MM.1S (cell line): ENCODE results near the gene EXOSC9.

Source experiments
- DNase-seq: peaks from one replicate; pipeline ENCODE4 v3.0.0-alpha.2; 2015
- H2AFZ ChIP-seq: fragments of 300-600 bp; sonication (generic); 2 replicates; pipeline ENCODE4 v1.6.0; 2016; ENCODE audit warnings: antibody characterized with exemption, low read length
- H3F3A ChIP-seq: fragments of 300-600 bp; sonication (generic); 2 replicates; pipeline ENCODE4 v1.6.1; 2016; ENCODE audit warnings: mild to moderate bottlenecking, antibody characterized with exemption, low read length, moderate library complexity, mixed read lengths; ENCODE audit not compliant: insufficient read depth
- H3K27ac ChIP-seq: fragments of 300-600 bp; sonication (generic); 2 replicates; pipeline ENCODE4 v1.5.1; 2016; ENCODE audit warnings: mild to moderate bottlenecking, low read length
- H3K27me3 ChIP-seq: fragments of 300-600 bp; sonication (generic); replicated peaks from 2 replicates; pipeline ENCODE4 v1.6.0; 2016; ENCODE audit warnings: low read length; ENCODE audit not compliant: insufficient read depth
- H3K36me3 ChIP-seq: fragments of 300-600 bp; sonication (generic); replicated peaks from 2 replicates; pipeline ENCODE4 v1.6.1; 2016; ENCODE audit warnings: mild to moderate bottlenecking, low read length, mixed read lengths; ENCODE audit not compliant: insufficient read depth
- H3K4me1 ChIP-seq: fragments of 300-600 bp; sonication (generic); 2 replicates; pipeline ENCODE4 v1.6.1; 2016; ENCODE audit warnings: low read length, mixed read lengths
- H3K4me2 ChIP-seq: fragments of 300-600 bp; sonication (generic); 2 replicates; pipeline ENCODE4 v1.6.0; 2016; ENCODE audit warnings: low read depth, low read length
- H3K4me3 ChIP-seq: fragments of 300-600 bp; sonication (generic); 2 replicates; pipeline ENCODE4 v1.5.1; 2016; ENCODE audit warnings: low read length, mixed read lengths
- H3K79me2 ChIP-seq: fragments of 300-600 bp; sonication (generic); 2 replicates; pipeline ENCODE4 v1.6.1; 2016; ENCODE audit warnings: mixed run types, low read length, mixed read lengths
- H3K9ac ChIP-seq: fragments of 300-600 bp; sonication (generic); 2 replicates; pipeline ENCODE4 v1.6.1; 2016; ENCODE audit warnings: low read length, mixed read lengths
- H3K9me2 ChIP-seq: fragments of 300-600 bp; sonication (generic); replicated peaks from 2 replicates; pipeline ENCODE4 v1.6.1; 2016; ENCODE audit warnings: mild to moderate bottlenecking, low read length, mixed read lengths; ENCODE audit not compliant: insufficient read depth
- H3K9me3 ChIP-seq: fragments of 300-600 bp; sonication (generic); replicated peaks from 2 replicates; pipeline ENCODE4 v1.6.1; 2016; ENCODE audit warnings: mild to moderate bottlenecking, low read length, mixed read lengths; ENCODE audit not compliant: insufficient read depth
- H4K20me1 ChIP-seq: fragments of 300-600 bp; sonication (generic); 2 replicates; pipeline ENCODE4 v1.6.1; 2016; ENCODE audit warnings: mild to moderate bottlenecking, low read length, moderate library complexity, mixed read lengths; ENCODE audit not compliant: insufficient read depth
- EZH2 ChIP-seq: fragments of 300-600 bp; sonication (generic); optimal IDR thresholded peaks from 2 replicates; pipeline ENCODE3; 2017; ENCODE audit warnings: low read depth, mild to moderate bottlenecking, antibody characterized with exemption, low read length, mixed read lengths
- EZH2phosphoT487 ChIP-seq: fragments of 300-600 bp; sonication (generic); IDR thresholded peaks from 2 replicates; pipeline ENCODE4 v1.6.1; 2018; ENCODE audit warnings: antibody characterized with exemption, low read length
- TF ChIP-seq, protein P1 (sequence below): fragments of 300-600 bp; sonication (generic); IDR thresholded peaks from 2 replicates; pipeline ENCODE4 v1.5.1; 2016; ENCODE audit warnings: antibody characterized with exemption, low read length, mixed read lengths

Gene EXOSC9

DNA sequence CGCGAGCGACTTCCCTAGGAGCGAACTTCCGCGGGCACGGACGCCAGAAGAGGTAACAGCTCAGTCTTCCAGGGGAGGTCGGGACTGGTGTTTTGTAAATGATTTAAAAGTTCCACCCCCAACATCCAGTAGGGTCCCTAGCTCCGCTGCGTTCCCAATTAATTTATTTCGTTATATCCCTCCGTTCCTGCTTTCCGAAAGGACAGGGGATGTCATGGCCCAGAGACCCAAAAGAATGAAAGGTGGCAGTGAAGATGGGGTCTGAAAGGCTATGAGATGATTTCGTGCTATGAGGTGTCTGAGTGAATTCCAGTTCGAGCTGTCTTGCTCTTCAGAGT, 35.8 kb upstream of the EXOSC9 start:
- Histone ChIP-seq H3K9me3 (no peaks in the 10 kb centered on the region), H3K4me2 (no peak overlapping the region), H3K9me2 (no peaks in the 10 kb centered on the region), H3K36me3 (no peaks in the 10 kb centered on the region), H3K27me3 (no peaks in the 10 kb centered on the region), H3K79me2 (no peaks in the 10 kb centered on the region), H3K4me1 (no peaks in the 10 kb centered on the region), H3F3A (no peaks in the 10 kb centered on the region), H4K20me1 (no peaks in the 10 kb centered on the region), H2AFZ (no peak overlapping the region), H3K9ac (no peak overlapping the region), H3K4me3 (no peak overlapping the region), H3K27ac (no peak overlapping the region)
- no peak for DNase-seq
- TF ChIP-seq EZH2 = no peak

DNA sequence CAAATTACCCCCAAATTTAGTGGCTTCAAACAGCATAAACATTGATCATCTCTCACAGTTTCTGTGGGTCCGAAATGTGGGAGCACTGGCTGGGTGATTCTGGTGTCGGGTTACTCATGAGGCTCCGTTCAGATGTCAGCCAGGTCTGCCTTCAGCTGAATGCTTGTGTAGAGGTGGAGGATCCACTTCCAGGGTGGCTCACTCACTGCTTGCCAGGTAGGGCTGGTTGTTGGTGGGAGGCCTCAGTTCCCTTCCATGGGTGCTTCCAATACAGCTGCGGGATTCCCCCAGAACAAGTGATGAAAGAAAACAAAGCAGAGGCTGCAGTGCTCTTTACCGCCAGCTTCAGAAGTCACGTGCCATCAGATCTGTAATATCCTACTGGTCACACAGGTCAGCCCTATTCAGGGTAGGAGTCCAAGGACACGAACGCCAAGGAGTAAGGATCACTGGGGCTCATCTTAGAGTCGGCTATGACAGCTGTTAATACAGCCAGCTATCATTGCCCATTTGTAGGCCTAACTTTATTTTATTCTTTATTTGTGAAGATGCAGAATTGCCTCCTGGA, 35.1 kb upstream of the EXOSC9 start:
- Histone ChIP-seq H3K4me1 (no peaks in the 10 kb centered on the region), H3K9me2 (no peaks in the 10 kb centered on the region), H3K79me2 (no peaks in the 10 kb centered on the region), H2AFZ (no peak overlapping the region), H3K36me3 (no peaks in the 10 kb centered on the region), H3K4me3 (no peak overlapping the region), H3K9ac (no peak overlapping the region), H3K27me3 (no peaks in the 10 kb centered on the region), H4K20me1 (no peaks in the 10 kb centered on the region), H3K27ac (no peak overlapping the region), H3K4me2 (no peak overlapping the region), H3F3A (no peaks in the 10 kb centered on the region), H3K9me3 (no peaks in the 10 kb centered on the region)
- TF ChIP-seq, protein P1, sequence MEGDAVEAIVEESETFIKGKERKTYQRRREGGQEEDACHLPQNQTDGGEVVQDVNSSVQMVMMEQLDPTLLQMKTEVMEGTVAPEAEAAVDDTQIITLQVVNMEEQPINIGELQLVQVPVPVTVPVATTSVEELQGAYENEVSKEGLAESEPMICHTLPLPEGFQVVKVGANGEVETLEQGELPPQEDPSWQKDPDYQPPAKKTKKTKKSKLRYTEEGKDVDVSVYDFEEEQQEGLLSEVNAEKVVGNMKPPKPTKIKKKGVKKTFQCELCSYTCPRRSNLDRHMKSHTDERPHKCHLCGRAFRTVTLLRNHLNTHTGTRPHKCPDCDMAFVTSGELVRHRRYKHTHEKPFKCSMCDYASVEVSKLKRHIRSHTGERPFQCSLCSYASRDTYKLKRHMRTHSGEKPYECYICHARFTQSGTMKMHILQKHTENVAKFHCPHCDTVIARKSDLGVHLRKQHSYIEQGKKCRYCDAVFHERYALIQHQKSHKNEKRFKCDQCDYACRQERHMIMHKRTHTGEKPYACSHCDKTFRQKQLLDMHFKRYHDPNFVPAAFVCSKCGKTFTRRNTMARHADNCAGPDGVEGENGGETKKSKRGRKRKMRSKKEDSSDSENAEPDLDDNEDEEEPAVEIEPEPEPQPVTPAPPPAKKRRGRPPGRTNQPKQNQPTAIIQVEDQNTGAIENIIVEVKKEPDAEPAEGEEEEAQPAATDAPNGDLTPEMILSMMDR = no peak
- TF ChIP-seq EZH2phosphoT487 (no peak), EZH2 (no peak)
- no peak for DNase-seq

DNA sequence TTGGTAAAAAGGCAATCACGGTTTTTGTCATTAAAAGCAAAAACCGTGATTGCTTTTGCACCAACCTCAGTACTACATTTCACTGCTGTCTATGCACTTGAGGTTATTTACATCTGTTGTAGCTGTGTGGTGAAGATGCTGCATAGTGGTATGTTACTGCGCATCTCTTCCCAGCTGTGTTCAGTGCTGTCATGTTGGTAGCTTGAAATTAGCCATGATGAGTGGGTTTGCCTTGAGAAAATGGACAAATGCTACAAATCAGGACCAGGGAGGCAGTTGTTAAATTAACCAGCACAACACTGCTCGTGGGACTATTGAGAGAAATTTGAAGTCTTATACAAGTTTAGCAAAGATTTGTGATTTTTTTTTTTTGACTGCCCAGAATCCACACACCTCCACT, 34.0 kb upstream of the EXOSC9 start:
- TF ChIP-seq EZH2 (no peak), EZH2phosphoT487 (no peak)
- TF ChIP-seq, protein P1 = no peak
- H3K27me3 ChIP-seq = no peaks in the 10 kb centered on the region
- no peak overlapping the region for H3K4me3 ChIP-seq
- H3K9ac ChIP-seq = no peak overlapping the region
- no peak for DNase-seq
- no peak overlapping the region for H3K4me2 ChIP-seq
- H3K4me1 ChIP-seq = no peaks in the 10 kb centered on the region
- H3F3A ChIP-seq = no peaks in the 10 kb centered on the region
- no peaks in the 10 kb centered on the region for H3K9me3 ChIP-seq
- no peak overlapping the region for H2AFZ ChIP-seq
- no peaks in the 10 kb centered on the region for H3K36me3 ChIP-seq
- H3K79me2 ChIP-seq = no peaks in the 10 kb centered on the region
- no peaks in the 10 kb centered on the region for H3K9me2 ChIP-seq
- no peak overlapping the region for H3K27ac ChIP-seq
- no peaks in the 10 kb centered on the region for H4K20me1 ChIP-seq

DNA sequence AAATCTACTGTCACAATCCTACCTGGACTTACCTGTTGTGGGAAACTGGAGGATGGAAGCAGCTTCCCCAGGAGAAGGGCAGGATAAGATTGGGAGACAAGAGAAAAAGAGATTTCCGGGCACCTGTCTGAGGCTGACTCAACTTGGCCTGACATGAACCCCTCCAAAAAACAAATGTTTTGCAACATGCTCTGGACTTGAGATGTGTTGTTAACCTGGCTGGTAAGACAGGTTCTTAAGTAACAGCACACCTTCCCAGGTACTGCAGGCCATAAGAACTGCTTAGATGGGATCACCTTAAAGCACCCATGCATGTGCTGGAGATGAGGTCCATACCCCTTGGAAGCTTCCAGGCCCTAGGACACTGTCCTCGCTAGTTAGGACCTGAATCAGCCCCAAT, 31.8 kb upstream of the EXOSC9 start:
- no peak overlapping the region for H3K9ac ChIP-seq
- no peaks in the 10 kb centered on the region for H4K20me1 ChIP-seq
- no peaks in the 10 kb centered on the region for H3K4me1 ChIP-seq
- H3K4me2 ChIP-seq = no peak overlapping the region
- H3K9me3 ChIP-seq = no peaks in the 10 kb centered on the region
- no peaks in the 10 kb centered on the region for H3F3A ChIP-seq
- no peaks in the 10 kb centered on the region for H3K9me2 ChIP-seq
- no peaks in the 10 kb centered on the region for H3K36me3 ChIP-seq
- TF ChIP-seq, protein P1 = no peak
- no peak for TF ChIP-seq EZH2
- no peak for TF ChIP-seq EZH2phosphoT487
- no peak overlapping the region for H3K4me3 ChIP-seq
- no peak overlapping the region for H3K27ac ChIP-seq
- H2AFZ ChIP-seq = no peak overlapping the region
- H3K79me2 ChIP-seq = no peaks in the 10 kb centered on the region
- no peak for DNase-seq
- no peaks in the 10 kb centered on the region for H3K27me3 ChIP-seq
